IMR-90 (cell line): ENCODE data around the gene SSX2.
"Not testable (repeated sequence)": the region's sequence is repeated elsewhere in the genome, so short reads cannot be mapped to it uniquely, and the experiment has no call there.

Experiments
- CEBPB ChIP-seq: IDR thresholded peaks from 2 replicates; pipeline ENCODE4 v1.6.1; 2012; ENCODE audit warnings: low read depth, low read length, improper control_type of control experiment
- POLR2A ChIP-seq: IDR thresholded peaks from 2 replicates; pipeline ENCODE4 v1.6.1; 2012; ENCODE audit warnings: mild to moderate bottlenecking, low read depth, low read length

DNA sequence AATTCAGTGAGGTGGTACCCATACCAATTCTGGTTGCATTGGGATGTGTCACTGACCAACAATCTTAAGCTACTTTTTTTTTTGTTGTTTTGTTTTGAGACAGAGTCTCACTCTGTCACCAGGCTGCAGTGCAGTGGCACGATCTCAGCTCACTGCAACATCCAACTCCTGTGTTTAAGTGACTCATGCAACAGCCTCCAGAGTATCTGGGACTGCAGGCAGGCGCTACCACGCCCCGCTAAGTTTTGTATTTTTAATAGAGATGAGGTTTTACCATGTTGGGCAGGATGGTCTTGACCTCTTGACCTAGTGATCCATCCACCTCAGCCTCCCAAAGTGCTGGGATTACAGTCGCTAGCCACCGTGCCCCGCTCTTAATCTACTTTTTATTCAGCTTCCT, 58.0 kb downstream of the SSX2 start:
- TF ChIP-seq CEBPB, POLR2A: not testable (repeated sequence)
